GM10266 (cell line): ENCODE measurements around the gene TEDDM1.

Source experiments
- DNase-seq: peaks from one replicate; pipeline ENCODE4 v3.0.0; 2012; ENCODE audit errors: extremely low spot score
- TF ChIP-seq, protein P1 (sequence below): IDR thresholded peaks from 2 replicates; pipeline ENCODE4 v1.5.1; 2012; ENCODE audit warnings: mild to moderate bottlenecking, low read depth; ENCODE audit not compliant: control insufficient read depth, insufficient read depth; ENCODE audit errors: missing control alignments

The TEDDM1 gene

DNA sequence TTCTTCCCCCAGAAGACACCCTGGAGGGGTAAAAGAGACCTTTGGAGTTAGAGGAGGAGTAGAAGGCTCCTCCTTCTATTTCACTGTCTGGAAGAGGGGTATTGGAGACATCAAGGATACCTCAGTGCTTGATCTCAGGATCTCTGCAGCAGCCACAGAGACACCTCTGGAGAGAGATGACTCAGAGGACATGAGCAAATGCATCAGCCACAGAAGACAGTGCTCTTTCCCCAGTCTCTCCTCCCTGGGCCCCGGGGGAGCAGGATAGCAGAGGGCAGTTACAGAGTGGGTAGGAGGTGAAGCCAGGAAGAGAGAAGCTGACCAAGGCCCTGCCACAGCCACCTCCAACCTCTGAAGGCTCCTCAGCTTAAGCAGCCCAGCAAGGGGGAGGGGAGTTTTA, 15.3 kb upstream of the TEDDM1 start:
- TF ChIP-seq, protein P1, sequence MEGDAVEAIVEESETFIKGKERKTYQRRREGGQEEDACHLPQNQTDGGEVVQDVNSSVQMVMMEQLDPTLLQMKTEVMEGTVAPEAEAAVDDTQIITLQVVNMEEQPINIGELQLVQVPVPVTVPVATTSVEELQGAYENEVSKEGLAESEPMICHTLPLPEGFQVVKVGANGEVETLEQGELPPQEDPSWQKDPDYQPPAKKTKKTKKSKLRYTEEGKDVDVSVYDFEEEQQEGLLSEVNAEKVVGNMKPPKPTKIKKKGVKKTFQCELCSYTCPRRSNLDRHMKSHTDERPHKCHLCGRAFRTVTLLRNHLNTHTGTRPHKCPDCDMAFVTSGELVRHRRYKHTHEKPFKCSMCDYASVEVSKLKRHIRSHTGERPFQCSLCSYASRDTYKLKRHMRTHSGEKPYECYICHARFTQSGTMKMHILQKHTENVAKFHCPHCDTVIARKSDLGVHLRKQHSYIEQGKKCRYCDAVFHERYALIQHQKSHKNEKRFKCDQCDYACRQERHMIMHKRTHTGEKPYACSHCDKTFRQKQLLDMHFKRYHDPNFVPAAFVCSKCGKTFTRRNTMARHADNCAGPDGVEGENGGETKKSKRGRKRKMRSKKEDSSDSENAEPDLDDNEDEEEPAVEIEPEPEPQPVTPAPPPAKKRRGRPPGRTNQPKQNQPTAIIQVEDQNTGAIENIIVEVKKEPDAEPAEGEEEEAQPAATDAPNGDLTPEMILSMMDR: no peak
- DNase-seq: no peak

DNA sequence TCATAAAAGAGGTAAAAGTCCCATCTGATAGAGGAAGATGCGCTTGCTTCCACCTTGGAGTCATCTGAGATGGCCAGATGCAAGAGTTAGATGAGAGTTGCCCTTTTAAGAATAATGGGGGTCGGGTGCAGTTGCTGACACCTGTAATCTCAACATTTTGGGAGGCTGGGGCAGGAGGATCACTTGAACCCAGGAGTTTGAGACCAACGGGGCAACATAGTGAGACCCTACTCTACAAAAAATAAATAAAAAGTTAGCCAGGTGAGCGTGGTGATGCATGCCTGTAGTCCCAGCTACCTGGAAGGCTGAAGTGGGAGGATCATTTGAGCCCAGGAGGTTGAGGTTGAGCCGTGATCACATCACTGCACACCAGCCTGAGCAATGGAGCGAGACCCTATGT, 13.5 kb upstream of the TEDDM1 start:
- DNase-seq: no peak
- TF ChIP-seq, protein P1: no peak

DNA sequence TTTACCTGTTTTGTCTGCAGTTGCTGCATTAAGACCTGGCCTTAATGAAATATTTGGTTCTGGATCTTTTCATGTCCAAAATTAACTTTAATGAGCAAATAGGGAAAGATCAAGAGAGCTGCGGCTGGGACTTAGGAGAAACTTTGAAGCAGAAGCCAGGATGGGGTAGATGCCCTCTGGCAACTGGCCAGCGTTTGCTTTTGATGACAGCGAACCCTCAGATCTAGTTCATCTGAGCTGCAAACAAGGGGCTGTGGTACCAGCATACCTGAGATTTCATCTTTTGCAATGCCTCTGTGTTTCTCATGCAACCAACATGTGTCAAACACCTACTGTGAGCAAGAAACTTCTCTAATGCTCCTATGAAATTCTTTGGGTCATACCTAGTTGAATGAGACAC, 13.0 kb upstream of the TEDDM1 start:
- TF ChIP-seq, protein P1: no peak
- DNase-seq: no peak

DNA sequence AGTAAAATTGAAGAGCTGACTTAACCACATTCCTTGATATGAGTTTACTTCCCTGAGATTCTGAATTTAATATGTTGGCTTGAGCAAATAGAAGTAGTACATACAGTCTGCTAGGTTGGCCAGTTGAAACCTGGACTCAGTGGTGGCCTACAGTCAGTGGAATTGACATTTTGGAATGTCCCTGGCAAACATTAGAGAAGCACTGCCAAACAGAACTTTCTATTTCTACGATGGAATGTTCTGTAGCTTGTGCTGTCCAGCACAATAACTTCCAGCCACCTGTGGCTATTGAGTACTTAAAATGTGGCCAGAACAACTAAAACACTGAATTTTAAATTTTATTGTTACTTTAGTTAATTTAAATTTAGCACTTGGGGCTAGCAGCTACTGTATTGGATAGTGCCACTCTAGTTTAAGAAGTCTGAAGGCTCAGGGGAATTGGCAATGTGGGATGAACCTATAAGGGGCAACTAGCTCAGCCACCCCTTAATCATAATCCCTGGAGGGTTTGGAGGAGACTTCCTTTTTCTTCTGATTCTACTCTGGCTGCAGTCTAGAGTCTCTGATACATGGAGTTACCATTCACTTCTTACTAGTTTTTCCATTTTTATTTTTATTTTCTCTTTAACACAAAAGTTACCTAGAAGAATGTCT, 10.3 kb upstream of the TEDDM1 start:
- TF ChIP-seq, protein P1: no peak
- no peak for DNase-seq

DNA sequence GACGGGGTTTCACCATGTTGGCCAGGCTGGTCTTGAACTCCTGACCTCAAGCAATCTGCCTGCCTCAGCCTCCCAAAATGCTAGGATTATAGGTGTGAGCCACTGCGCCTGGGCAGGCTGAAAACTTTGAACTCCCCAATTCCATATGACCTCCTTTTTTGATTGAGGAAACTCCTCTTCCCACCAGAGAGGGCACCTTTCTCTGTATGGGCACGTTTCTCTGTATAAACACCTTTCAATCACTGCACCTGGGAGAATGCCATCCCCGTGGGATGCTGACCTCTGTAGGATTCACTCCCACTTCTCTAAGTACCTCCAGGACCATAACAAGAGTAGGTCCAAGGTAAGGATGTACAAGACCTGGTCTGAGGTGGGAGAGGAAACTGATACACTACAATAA, 9.7 kb upstream of the TEDDM1 start:
- DNase-seq: no peak
- TF ChIP-seq, protein P1: no peak

DNA sequence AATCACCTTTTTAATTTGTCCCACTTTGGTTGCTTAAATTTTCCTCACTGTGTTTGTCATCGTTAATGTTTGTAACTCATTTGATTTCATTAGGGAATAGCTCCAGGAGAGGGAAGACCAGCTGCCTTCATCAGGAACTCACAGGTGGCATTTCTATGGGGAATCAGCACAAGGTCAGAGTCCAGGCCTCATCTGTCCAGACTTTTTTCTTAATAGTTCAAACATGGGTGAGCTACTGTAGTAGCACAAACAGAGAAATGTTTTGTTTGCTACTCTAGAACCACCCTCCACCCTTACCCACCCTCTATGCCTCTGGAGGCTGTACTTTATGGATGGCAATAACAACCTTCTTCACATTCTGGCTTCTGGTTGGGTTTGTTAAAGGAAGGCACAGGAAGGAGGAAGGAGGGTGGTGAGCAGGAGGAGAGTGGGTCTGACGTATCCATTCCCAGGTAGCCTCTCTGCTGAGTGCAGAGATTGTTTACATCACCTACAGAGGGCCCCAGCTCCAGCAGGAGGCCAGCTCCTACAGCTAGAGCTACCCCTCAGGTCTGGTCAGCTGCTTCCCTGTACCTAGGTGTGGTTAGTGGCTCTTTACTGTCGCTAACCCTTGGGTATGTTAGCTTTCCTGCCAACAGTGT, 8.1 kb upstream of the TEDDM1 start:
- TF ChIP-seq, protein P1: no peak
- no peak for DNase-seq

DNA sequence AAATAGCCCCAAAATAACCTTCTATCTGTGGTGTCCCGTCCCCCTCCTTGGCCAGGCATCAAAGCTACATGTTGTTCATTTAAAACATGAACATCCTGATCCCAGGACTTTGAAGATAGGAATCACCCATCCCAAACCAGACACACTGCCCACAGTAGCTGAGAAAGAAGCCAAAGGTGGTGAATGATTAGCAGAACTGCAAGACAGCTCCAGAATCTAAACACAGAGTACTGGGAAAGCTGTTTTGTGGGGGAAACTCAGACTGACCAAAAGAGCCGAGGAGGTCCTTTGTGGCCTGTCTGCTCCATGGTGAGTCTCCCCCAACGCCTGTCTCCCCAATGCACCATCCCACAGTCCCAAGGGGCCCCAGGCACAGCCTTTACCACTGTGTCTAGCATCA, 7.3 kb upstream of the TEDDM1 start:
- no peak for DNase-seq
- TF ChIP-seq, protein P1: no peak
